ENCODE data around the gene GBE1.

DNA sequence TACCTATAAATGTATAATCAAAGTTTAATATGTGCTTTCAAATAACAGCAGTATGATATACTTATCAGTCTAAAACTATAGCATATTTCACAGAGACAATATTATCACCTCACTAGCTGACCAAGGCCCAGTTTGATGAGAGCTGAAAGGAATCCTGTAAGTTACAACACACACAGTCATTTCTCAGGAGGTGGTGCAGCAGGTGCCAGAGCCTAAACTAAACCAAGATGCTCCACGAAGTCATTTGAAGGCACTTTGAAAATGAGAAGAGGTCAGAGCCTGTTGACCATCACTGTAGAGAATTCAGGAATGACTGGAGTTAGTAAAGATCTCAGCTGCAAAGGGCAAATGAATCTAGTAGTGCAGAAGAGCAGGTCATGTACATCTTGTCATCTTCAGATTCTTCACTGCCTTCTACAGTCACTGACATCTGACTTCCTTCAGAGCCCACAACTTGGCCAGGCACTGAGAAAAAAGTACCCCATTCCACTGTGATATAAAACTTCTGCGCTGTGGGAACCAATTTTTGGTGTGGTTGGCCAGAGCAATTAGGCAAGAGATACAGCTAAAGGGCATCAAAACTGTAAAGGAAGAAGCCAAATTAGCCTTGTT lies 7.9 kb downstream of the GBE1 start:
- TF ChIP-seq, protein P1, sequence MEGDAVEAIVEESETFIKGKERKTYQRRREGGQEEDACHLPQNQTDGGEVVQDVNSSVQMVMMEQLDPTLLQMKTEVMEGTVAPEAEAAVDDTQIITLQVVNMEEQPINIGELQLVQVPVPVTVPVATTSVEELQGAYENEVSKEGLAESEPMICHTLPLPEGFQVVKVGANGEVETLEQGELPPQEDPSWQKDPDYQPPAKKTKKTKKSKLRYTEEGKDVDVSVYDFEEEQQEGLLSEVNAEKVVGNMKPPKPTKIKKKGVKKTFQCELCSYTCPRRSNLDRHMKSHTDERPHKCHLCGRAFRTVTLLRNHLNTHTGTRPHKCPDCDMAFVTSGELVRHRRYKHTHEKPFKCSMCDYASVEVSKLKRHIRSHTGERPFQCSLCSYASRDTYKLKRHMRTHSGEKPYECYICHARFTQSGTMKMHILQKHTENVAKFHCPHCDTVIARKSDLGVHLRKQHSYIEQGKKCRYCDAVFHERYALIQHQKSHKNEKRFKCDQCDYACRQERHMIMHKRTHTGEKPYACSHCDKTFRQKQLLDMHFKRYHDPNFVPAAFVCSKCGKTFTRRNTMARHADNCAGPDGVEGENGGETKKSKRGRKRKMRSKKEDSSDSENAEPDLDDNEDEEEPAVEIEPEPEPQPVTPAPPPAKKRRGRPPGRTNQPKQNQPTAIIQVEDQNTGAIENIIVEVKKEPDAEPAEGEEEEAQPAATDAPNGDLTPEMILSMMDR (conservative IDR thresholded peaks at IDR 0.05; ENCODE audit: low read length): no peak
- no peak for TF ChIP-seq EZH2phosphoT487 (IDR thresholded peaks at IDR 0.05; ENCODE audit: borderline replicate concordance)

Data from Loucy (cell line).